ENCODE data around the gene COL23A1. TPM values are rescaled to one million over a fixed set of nuclear protein-coding genes. Genes with fewer than 3 reads are reported as not detected.
A peak's percentile ranks its signal among the peaks of the same experiment; 100 is the strongest.

The COL23A1 gene
- total and polyA plus RNA-seq, 2 of the 13 experiments (the other 11 are each of a cell fraction or from before 2014, with no cell fraction given), result not detected

GRCh38 chr5:178214160-178214803 lies 375.9 kb downstream of the COL23A1 start:
- POLR2A ChIA-PET, result interaction anchor here (1.1 to 2.6 kb wide), 4 partner anchors 10 to 21 kb away, joined by 3 to 15 read pairs (median 6); partner anchors contain the start of gene HNRNPAB
- Histone ChIP-seq H3K36me3 (replicated peaks in 1 of 2; ENCODE audit: control insufficient read depth in 1 of 2, insufficient read depth in 2 of 2, low read length in 2 of 2) (peaks cover 12 to 80% of the 10 kb centered on the region in 2 experiments), H3K9ac (ENCODE audit: insufficient read depth, low read depth, low read length) (no peak overlapping the region), H3K4me3 (replicated peaks in 1 of 3; ENCODE audit: insufficient read depth in 1 of 3, low read depth in 2 of 3, low read length in 3 of 3) (no peak overlapping the region), H4K20me1 (ENCODE audit: insufficient read depth, low read length) (no peaks in the 10 kb centered on the region), H3K4me1 (ENCODE audit: insufficient read depth, low read length) (peaks cover 21% of the 10 kb centered on the region), H3K79me2 (ENCODE audit: insufficient read depth, low read length) (no peaks in the 10 kb centered on the region), H3K9me3 (ENCODE audit: low read length) (no peaks in the 10 kb centered on the region), H3K27ac (ENCODE audit: extremely low read length, insufficient read depth, low read length) (no peak overlapping the region), H3K27me3 (ENCODE audit: control insufficient read depth in 1 of 2, insufficient read depth in 2 of 2, low read length in 2 of 2) (no peaks in the 10 kb centered on the region), H3K4me2 (ENCODE audit: low read depth, low read length) (no peak overlapping the region), H2AFZ (ENCODE audit: low read length) (no peak overlapping the region)
- FAIRE-seq, result no peak
- no TSS peak for BruUV-seq (replicated peaks)
- intact Hi-C loops (cut with micrococcal nuclease; ENCODE audit: unreplicated experiment) (no loop called here), in situ Hi-C loops (cut with HindIII; ENCODE audit: extremely low pct_ligation_motif_present, low pct_unique_long_range_greater_than_20kb) (no loop called here)
- WGBS (ENCODE audit: low lambda C conversion rate), result 90% methylated on average over 4 of the region's 6 CpGs
- ATAC-seq, result peak; percentile 12
- CTCF ChIA-PET (ENCODE audit: low intra/inter-chr PET ratio, low total read pairs), result no interaction called here
- TF ChIP-seq ZBTB38 (CRISPR knock-in tag; IDR thresholded peaks at IDR 0.05), result no peak
- TF ChIP-seq POLR2A (IDR thresholded peaks at IDR 0.05; ENCODE audit: insufficient read depth in 1 of 2, low read depth in 2 of 2, low read length in 2 of 2), result peak; percentile 38 to 50; a peak in 3 of 4 replicates
- no peak for TF ChIP-seq CERS6 (CRISPR knock-in tag; IDR thresholded peaks at IDR 0.05)
- DNase-seq (ENCODE audit: low spot score), result no peak

- Histone ChIP-seq H3K36me3 (replicated peaks in 1 of 2; ENCODE audit: control insufficient read depth in 1 of 2, insufficient read depth in 2 of 2, low read length in 2 of 2) (peaks cover 12 to 85% of the 10 kb centered on the region in 2 experiments), H3K9ac (ENCODE audit: insufficient read depth, low read depth, low read length) (no peak overlapping the region), H3K9me3 (ENCODE audit: low read length) (no peaks in the 10 kb centered on the region), H3K27ac (ENCODE audit: extremely low read length, insufficient read depth, low read length) (no peak overlapping the region), H3K79me2 (ENCODE audit: insufficient read depth, low read length) (no peaks in the 10 kb centered on the region), H3K4me1 (ENCODE audit: insufficient read depth, low read length) (peaks cover 21% of the 10 kb centered on the region), H3K27me3 (ENCODE audit: control insufficient read depth in 1 of 2, insufficient read depth in 2 of 2, low read length in 2 of 2) (no peaks in the 10 kb centered on the region), H2AFZ (ENCODE audit: low read length) (no peak overlapping the region), H4K20me1 (ENCODE audit: insufficient read depth, low read length) (peaks cover 4% of the 10 kb centered on the region; the same call in 1 of the 2 replicates), H3K4me2 (ENCODE audit: low read depth, low read length) (no peak overlapping the region), H3K4me3 (replicated peaks in 1 of 3; ENCODE audit: insufficient read depth in 1 of 3, low read depth in 2 of 3, low read length in 3 of 3) (no peak overlapping the region)
- no peak for FAIRE-seq
- ChIA-PET POLR2A (interaction anchor here (0.6 to 2.6 kb wide), 4 partner anchors 9 to 21 kb away, joined by 3 to 15 read pairs (median 6); partner anchors contain the start of gene HNRNPAB), CTCF (ENCODE audit: low intra/inter-chr PET ratio, low total read pairs) (no interaction called here)
- ATAC-seq, result peak; percentile 12
- DNase-seq (ENCODE audit: low spot score), result no peak
- in situ Hi-C loops (cut with HindIII; ENCODE audit: extremely low pct_ligation_motif_present, low pct_unique_long_range_greater_than_20kb), result no loop called here
- TF ChIP-seq CREB1 (IDR thresholded peaks at IDR 0.05), result no peak
- TF ChIP-seq CREB1 (CRISPR knock-in tag; IDR thresholded peaks at IDR 0.05), result 0 out of 2 replicates have a peak, but pooled peaks have one; percentile 14
- no peak for TF ChIP-seq NFYB (CRISPR knock-in tag; IDR thresholded peaks at IDR 0.05)
- TF ChIP-seq ZNF781 (CRISPR knock-in tag; IDR thresholded peaks at IDR 0.05; ENCODE audit: borderline replicate concordance, not compliant biosample characterization), result no peak
- no peak for TF ChIP-seq GPN1 (CRISPR knock-in tag; IDR thresholded peaks at IDR 0.05; ENCODE audit: borderline replicate concordance)
- no peak for TF ChIP-seq HNRNPLL (IDR thresholded peaks at IDR 0.05; ENCODE audit: low read depth, low read length, poor library complexity, severe bottlenecking)
- peak; percentile 43; the same call in 1 of the 2 replicates for TF ChIP-seq HNF4A (CRISPR knock-in tag; IDR thresholded peaks at IDR 0.05)
- WGBS (ENCODE audit: low lambda C conversion rate), result 82% methylated on average over 8 of the region's 8 CpGs
- intact Hi-C loops (cut with micrococcal nuclease; ENCODE audit: unreplicated experiment), result no loop called here
- BruUV-seq (replicated peaks), result no TSS peak
Measured at GRCh38 chr5:178213748-178214151, 376.4 kb downstream of the COL23A1 start.
